ENCODE measurements around the gene RSPH1.

Gene RSPH1

GRCh38 chr21:42445311-42445710, 50.7 kb downstream of the RSPH1 start:
- no peak for DNase-seq (ENCODE audit: low read depth)

GRCh38 chr21:42444745-42445059, 51.3 kb downstream of the RSPH1 start:
- DNase-seq (ENCODE audit: low read depth): no peak

- no peak for DNase-seq (ENCODE audit: low read depth)
Measured at GRCh38 chr21:42443876-42444744, 51.9 kb downstream of the RSPH1 start.

- no peak for DNase-seq (ENCODE audit: low read depth)
Measured at GRCh38 chr21:42443181-42443785, 52.7 kb downstream of the RSPH1 start.

GRCh38 chr21:42441963-42442362, 54.1 kb downstream of the RSPH1 start:
- DNase-seq (ENCODE audit: low read depth): no peak

GRCh38 chr21:42440187-42440792, 55.7 kb downstream of the RSPH1 start:
- no peak for DNase-seq (ENCODE audit: low read depth)

- DNase-seq (ENCODE audit: low read depth): no peak
Measured at GRCh38 chr21:42439284-42440186, 56.5 kb downstream of the RSPH1 start.

GRCh38 chr21:42438316-42439205, 57.5 kb downstream of the RSPH1 start:
- no peak for DNase-seq (ENCODE audit: low read depth)

- DNase-seq (ENCODE audit: low read depth): no peak
Measured at GRCh38 chr21:42437786-42438185, 58.2 kb downstream of the RSPH1 start.

GRCh38 chr21:42436914-42437313, 59.1 kb downstream of the RSPH1 start:
- DNase-seq (ENCODE audit: low read depth): no peak

GRCh38 chr21:42435833-42436232, 60.2 kb downstream of the RSPH1 start:
- DNase-seq (ENCODE audit: low read depth): no peak

- DNase-seq (ENCODE audit: low read depth): no peak
Measured at GRCh38 chr21:42435401-42435800, 60.6 kb downstream of the RSPH1 start.

GRCh38 chr21:42434884-42435283, 61.1 kb downstream of the RSPH1 start:
- no peak for DNase-seq (ENCODE audit: low read depth)

- no peak for DNase-seq (ENCODE audit: low read depth)
Measured at GRCh38 chr21:42433946-42434551, 62.0 kb downstream of the RSPH1 start.

GRCh38 chr21:42432695-42433094, 63.3 kb downstream of the RSPH1 start:
- DNase-seq (ENCODE audit: low read depth): no peak

- DNase-seq (ENCODE audit: low read depth): no peak
Measured at GRCh38 chr21:42431196-42431595, 64.8 kb downstream of the RSPH1 start.

- DNase-seq (ENCODE audit: low read depth): no peak
Measured at GRCh38 chr21:42430521-42430920, 65.5 kb downstream of the RSPH1 start.

- DNase-seq (ENCODE audit: low read depth): no peak
Measured at GRCh38 chr21:42429856-42430255, 66.2 kb downstream of the RSPH1 start.

GRCh38 chr21:42429021-42429420, 67.0 kb downstream of the RSPH1 start:
- DNase-seq (ENCODE audit: low read depth): no peak

- no peak for DNase-seq (ENCODE audit: low read depth)
Measured at GRCh38 chr21:42427809-42428419, 68.1 kb downstream of the RSPH1 start.
